Erythroblast (primary cell): Measurements from ENCODE around the gene GRIFIN.

Experiments used
- GATA1 ChIP-seq: IDR thresholded peaks from 2 replicates; pipeline ENCODE4 v1.6.1; 2011; ENCODE audit warnings: low read depth, mild to moderate bottlenecking, control low read depth, low read length, moderate library complexity
- POLR2A ChIP-seq: IDR thresholded peaks from 2 replicates; pipeline ENCODE4 v1.6.1; 2011; ENCODE audit warnings: mild to moderate bottlenecking, low read length

- TF ChIP-seq POLR2A (no peak), GATA1 (no peak)
These were observed 6.7 kb upstream of the GRIFIN start for GRCh38 chr7:2482725-2483451.
